Measurements from ENCODE around the gene ESRRB.

Gene ESRRB
- 0 to 0.36 (median 0.11) reads per million in 4 experiments for total RNA-seq

DNA sequence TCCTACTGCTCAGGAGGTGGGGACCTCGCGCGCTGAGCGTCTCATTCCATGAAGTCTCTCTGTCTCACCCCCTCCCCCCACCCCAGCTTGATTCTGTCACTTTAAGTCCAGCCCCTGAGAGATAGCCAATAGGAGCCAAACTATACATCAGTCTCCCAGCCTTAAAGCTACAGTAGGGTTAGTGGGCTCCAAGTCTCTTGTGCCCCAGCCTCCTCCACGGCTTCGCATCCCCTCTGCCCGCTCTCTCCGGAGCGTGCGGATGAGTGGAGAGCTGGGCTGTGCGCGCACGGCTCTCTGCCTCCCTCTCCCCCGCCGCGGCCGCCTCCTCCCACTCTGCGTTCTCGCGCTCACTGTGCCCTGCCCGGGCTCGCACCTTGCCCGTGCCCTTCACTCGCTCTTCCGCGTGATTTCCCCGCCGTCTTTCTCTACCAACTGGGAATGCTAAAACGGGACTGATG is at the start of gene ESRRB:
ESRRB (plus strand) TSS at position 191 of the 458 bp plus-strand sequence; CDS start at position 456, 265 bp downstream.
- DNase-seq: no peak

DNA sequence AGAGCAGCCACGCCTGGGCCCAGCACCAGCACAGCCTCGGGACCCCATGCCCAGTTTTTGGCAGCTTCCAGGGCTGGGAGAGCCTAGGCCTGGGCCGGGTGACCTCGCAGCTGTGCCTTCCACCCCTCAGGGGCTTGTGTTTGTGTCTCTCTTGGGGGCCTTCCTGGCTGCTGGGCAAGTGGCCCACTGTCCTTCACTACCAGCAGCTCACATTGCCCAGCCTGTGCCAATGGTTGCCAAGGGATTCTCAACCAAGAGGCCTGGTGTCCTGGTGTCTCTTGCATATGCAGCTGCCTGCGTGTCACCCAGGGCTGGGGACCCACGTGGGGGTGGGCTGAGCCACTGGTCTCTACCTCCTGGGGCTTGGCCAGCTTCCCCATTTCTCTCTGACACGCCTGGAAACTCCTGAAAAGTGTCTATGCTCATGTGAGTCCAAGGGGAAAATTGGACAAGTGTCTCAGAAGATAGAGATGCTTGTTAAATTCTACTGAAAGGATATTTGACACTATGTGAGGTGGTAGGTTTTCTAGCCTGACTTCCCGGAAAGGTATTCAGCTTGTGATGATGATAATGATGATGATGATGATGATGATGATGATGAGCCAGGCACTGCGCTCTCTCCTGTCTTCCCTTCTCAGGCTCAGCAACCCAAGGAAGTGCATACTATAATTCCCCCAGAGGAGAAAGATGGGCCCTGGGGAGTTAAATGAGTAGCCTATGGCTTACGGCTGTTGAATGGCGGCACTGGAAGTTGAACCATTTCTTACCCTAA is 48.8 kb upstream of the ESRRB start:
- no peak for DNase-seq

DNA sequence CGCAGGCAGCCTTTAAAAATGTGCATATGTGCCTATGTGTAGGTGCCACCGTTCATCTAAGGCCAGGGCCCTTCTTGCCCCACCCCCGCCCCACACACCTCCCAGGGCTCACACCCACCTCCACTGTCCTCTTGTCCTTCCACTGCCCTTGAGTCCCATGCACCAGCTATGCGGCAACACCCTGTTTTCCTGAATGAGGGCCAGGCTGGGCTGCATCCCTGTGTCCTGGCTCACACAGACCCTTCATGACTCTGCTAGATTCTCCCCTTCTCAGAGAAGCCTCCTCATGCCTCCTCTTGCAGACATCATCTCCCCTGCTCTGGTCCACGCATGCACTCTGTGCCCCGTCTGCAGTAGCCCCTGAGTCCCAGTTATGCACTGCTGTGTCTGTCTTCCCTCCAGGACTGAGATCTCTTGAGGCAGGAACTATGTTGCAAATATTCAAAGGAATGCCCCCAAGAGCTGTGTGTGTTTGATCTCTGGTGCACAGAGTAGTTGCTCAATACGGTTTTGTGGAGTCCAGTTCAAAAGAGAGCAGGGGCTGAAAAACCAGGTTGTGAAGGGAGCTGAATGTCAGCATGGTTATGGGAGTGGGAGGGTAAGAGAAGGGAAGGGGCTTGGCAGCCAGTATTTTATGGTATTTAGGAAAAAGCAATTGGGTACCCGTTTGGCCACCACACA is 47.3 kb upstream of the ESRRB start:
- no peak for DNase-seq

DNA sequence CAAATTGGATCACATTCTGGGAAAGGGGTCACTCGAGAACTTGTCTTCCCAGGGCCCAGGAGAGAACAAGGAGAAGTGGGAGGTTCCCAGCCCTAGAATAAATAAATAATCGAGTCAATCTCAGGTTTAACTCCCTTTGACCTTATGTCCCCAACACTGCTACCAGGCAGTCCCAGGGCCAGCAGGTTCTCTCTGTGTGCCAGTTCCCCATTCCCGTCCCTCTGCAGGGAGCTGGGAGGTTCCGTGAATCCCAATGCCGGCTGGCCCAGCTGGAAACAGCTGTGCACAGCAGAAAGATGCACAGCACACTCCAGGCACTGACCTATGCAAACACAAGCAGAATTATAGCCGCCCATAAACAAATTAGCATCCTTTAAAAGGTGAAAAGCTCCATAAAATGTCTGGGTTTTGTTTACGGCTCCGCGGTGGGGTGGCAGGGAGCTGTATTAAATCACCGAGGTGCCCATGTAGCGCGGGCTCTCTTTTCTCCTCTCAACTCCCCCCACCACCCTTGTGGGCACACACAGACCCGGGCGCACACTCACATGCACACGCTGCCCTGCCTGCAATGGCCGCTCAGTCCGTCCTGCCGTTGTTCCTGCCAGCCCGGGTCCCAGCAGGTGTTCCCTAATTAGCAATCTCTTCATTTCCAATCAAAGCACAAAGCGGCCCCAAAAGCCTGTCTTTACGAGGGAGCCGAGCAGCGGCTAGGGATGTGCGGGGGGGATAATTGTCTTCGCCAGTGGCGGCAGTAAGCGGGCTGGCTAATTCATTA is 46.6 kb upstream of the ESRRB start:
- no peak for DNase-seq

DNA sequence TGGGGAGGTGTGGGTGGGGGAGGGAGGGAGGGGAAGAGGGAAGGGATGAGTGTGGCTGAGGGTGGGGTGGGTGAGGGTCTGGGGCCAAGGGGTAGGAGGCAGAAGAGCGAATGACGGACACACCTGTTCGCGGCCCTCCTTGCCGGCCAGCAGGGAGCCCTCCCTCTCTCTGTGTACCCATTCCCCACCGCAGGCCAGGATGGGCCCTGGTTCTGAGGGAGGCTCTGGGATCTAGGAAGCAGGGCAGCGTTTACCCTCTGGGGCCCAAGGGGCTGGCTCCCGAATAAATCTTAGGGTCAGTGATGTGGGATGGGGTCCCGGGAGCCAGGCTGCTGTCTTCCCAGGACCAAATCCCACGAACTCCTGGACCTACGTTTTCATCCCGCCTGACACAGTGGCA is 46.0 kb upstream of the ESRRB start:
- no peak for DNase-seq

DNA sequence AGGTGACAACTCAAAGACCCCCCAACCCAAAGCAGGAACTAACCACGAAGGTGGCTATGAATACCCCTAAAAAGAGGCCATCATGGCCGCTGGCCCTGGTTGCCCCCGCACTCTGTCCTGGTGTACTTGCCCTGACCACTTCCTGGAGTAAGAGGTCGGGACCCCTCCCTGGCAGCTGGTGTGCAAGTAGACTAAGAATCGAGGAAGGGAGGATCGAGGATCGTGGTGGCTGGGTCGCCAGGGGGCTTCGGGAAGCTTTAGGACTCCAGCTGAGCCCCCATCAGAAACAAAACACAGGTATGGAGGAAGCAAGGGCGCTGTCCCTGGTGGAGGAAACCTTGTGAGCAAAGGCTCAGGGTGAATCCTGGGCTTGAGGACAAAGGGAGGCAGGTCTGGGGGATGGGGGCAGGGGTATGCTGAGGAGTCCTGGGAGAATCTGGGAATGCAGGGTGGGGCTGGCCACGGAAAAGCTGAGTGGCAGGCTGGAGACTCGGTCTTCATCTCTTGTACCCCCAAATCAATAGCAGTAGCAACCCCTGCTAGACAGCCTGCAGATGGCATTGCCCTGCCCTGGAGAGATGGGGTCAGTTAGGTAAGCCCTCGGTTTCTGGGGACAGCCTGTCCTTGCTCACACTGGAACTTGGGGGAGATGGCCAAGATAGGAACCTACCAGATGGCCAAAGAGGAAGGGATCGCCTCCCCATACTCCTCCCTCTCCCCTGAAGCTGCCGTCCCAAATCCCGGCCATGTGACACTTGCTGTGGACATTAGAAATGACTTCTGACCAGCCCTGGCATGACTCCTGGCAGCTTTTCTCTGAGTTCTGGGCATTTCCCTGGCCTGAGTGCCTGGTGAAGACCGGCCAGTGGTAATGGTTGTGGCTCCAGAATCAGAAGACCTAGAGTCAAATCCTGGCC is 45.3 kb upstream of the ESRRB start:
- DNase-seq: no peak

DNA sequence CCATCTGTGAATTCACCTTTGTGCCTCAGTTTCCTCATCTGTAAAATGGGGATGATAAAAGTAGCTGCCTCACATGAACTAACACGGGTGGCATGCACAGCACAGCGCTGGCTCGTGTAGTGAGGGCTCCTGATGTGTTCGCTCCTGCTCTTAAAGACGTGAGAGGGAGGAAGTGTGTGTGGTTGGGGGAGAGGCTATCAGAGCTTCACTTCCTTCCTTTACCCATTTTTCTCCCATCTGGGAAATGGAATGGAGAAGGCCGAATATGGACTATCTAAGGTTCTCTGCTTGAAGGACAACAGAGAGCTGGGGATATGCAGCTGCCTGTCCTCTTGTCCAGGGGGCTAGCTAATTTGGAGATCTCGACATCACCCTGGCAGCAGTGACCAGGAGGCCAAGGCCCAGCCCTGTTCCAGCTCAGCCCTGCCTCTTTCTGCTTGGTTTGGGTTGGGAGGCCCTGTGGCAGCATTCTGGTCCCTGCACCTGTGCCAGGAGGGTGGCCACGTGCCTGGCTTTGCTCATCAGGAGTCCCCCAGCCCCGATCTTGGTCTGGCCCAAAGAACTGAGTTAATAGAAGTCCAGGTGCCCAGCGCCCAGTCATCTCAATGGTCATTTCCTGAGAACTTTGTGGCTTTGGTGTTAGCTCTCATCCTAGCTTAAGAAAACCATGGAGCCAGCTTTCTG is 44.5 kb upstream of the ESRRB start:
- DNase-seq: no peak

DNA sequence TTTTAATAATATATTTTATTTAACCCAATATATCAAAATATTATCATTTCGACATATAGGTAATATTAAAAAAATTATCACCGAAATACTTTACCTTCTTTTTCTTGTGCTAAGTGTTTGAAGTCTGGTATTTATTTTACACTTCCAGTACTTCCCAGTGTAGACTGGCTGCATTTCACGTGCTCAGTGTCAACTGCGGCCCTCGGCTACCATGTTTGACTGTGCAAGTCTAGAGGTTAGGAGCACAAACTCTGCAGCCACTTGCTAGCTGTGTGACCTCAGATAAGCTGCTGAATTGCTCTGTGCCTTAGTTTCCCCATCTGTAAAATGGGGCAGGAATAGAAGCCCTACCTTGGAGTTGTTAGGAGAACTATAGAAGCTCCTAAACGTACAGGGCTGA is 42.3 kb upstream of the ESRRB start:
- no peak for DNase-seq

GRCh38 chr14:76334316-76334715 is 41.6 kb upstream of the ESRRB start:
- DNase-seq: no peak

DNA sequence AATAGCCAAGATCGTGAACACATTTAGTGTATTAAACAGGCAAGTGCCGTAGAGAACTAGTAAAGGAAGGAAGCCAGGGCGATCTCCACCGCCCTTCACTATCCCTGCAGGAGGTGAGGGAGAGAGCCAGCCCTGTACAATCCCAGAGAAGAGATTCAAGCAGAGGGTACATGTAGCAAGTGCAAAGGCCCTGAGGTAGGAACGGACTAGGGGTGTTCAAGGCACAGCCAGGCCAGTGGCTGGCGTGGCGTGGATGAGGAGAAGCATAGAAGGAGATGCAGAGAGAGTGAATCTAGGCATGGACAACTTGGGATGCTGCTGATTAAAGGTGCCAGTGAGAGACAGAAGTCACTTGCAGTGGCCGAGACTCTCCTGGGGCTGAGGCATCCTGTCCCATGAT is 39.1 kb upstream of the ESRRB start:
- DNase-seq: no peak

- no peak for DNase-seq
These were observed 38.0 kb upstream of the ESRRB start for GRCh38 chr14:76337635-76338545.

- no peak for DNase-seq
These were observed 36.0 kb upstream of the ESRRB start for GRCh38 chr14:76339728-76340615.

DNA sequence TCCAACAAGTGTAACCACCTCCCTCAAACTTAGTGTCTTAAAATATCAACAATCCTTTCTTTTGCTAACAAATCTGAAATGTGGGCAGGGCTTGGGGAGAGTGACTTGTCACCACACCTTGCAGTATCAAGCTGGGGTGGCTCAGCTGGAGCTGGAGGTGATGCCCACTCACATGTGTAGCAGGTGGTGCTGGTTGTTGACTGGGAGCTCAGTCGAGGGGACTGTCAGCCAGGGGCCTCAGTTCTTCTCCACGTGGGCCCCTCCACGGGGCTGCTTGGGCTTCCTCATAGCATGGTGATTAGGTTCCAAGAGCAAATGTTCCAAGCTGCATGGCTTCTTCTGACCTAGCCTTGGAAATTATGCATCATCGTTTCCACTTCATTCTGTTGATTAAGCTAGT is 32.6 kb upstream of the ESRRB start:
- DNase-seq: no peak

DNA sequence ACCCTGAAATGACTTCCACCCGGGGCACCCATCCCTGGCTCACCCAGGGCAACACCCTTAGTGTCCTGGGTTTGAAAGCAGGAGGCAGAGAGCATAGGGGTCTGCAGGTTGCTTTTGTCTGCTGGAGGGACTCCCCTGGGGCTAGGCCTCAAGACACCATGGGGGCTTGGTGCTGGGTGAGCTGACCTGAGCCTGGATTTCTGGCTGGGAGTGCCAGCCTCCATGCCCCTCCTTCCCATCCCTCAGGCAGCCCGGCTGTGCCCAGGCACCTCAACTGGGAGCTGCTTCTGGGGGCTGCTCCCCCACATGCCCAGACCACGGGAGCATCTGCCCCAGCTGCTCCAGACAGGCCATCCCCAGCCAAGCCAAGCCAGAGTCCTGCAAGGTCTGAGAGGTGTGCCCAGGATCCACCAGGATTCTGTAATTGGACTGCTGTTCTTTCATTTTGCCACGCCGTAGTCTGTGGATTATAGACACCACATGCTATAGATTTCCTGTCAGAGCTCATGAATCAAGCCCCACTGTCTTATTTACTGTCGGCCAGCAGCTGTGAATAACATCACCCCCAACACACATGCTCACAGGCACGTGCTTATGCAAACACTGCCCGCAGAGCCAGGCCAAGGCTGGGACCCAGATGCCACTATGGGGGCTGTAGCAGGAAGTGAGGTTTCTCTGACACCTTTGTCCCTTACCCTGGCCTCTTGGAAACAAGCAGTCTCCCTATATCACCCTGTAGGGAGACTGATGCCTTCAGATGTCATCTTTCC is 29.4 kb upstream of the ESRRB start:
- DNase-seq: no peak

- DNase-seq: no peak
These were observed 27.0 kb upstream of the ESRRB start for GRCh38 chr14:76348898-76349297.

- DNase-seq: no peak
These were observed 25.9 kb upstream of the ESRRB start for GRCh38 chr14:76349993-76350392.

GRCh38 chr14:76350671-76351070 is 25.3 kb upstream of the ESRRB start:
- DNase-seq: no peak

GRCh38 chr14:76351941-76352340 is 24.0 kb upstream of the ESRRB start:
- DNase-seq: no peak

All from effector CD8-positive, alpha-beta T cell (primary cell).